GM10266 (cell line): ENCODE results near the gene CHIT1.
"Not testable (repeated sequence)": the region's sequence is repeated elsewhere in the genome, so short reads cannot be mapped to it uniquely, and the experiment has no call there.

Experiments
- DNase-seq: peaks from one replicate; pipeline ENCODE4 v3.0.0; 2012; ENCODE audit errors: extremely low spot score
- CTCF ChIP-seq: IDR thresholded peaks from 2 replicates; pipeline ENCODE4 v1.5.1; 2012; ENCODE audit warnings: mild to moderate bottlenecking, low read depth; ENCODE audit not compliant: control insufficient read depth, insufficient read depth; ENCODE audit errors: missing control alignments

The CHIT1 gene

GRCh38 chr1:203263496-203263895 is 34.0 kb upstream of the CHIT1 start:
- no peak for TF ChIP-seq CTCF
- no peak for DNase-seq

GRCh38 chr1:203256636-203257035 is 27.2 kb upstream of the CHIT1 start:
- not testable (repeated sequence) for DNase-seq

- DNase-seq, result not testable (repeated sequence)
These were observed 25.3 kb upstream of the CHIT1 start for GRCh38 chr1:203254782-203255181.

GRCh38 chr1:203252678-203253077 is 23.2 kb upstream of the CHIT1 start:
- no peak for TF ChIP-seq CTCF
- DNase-seq, result no peak

GRCh38 chr1:203251466-203251865 is 22.0 kb upstream of the CHIT1 start:
- no peak for TF ChIP-seq CTCF
- DNase-seq, result no peak

- DNase-seq, result no peak
- no peak for TF ChIP-seq CTCF
These were observed 21.4 kb upstream of the CHIT1 start for GRCh38 chr1:203250911-203251310.

- no peak for TF ChIP-seq CTCF
- DNase-seq, result no peak
These were observed 15.3 kb upstream of the CHIT1 start for GRCh38 chr1:203244776-203245175.

- DNase-seq, result not testable (repeated sequence)
These were observed 12.2 kb upstream of the CHIT1 start for GRCh38 chr1:203241708-203242107.

GRCh38 chr1:203239526-203240305 is 10.2 kb upstream of the CHIT1 start:
- no peak for TF ChIP-seq CTCF
- DNase-seq, result no peak
